ENCODE data around the gene RPH3AL.
"Not testable (repeated sequence)": the region's sequence is repeated elsewhere in the genome, so short reads cannot be mapped to it uniquely, and the experiment has no call there.

RPH3AL gene

GRCh38 chr17:315399-315798 is 37.2 kb downstream of the RPH3AL start:
- DNase-seq = not testable (repeated sequence)

GRCh38 chr17:314614-314944 is 38.0 kb downstream of the RPH3AL start:
- DNase-seq = not testable (repeated sequence)

GRCh38 chr17:313911-314613 is 38.5 kb downstream of the RPH3AL start:
- no peak for DNase-seq

- DNase-seq = no peak
These were observed 39.4 kb downstream of the RPH3AL start for GRCh38 chr17:313231-313630.

GRCh38 chr17:312476-313148 is 40.0 kb downstream of the RPH3AL start:
- DNase-seq = no peak

GRCh38 chr17:311119-311782 is 41.4 kb downstream of the RPH3AL start:
- DNase-seq = no peak

- no peak for DNase-seq
These were observed 42.2 kb downstream of the RPH3AL start for GRCh38 chr17:310111-311010.

- DNase-seq = no peak
These were observed 43.2 kb downstream of the RPH3AL start for GRCh38 chr17:309361-309888.

- no peak for DNase-seq
These were observed 44.7 kb downstream of the RPH3AL start for GRCh38 chr17:307741-308507.

GRCh38 chr17:307295-307691 is 45.3 kb downstream of the RPH3AL start:
- DNase-seq = no peak

GRCh38 chr17:306536-307294 is 45.9 kb downstream of the RPH3AL start:
- no peak for DNase-seq

GRCh38 chr17:306116-306515 is 46.5 kb downstream of the RPH3AL start:
- DNase-seq = no peak

- DNase-seq = no peak
These were observed 47.3 kb downstream of the RPH3AL start for GRCh38 chr17:305090-305976.

- DNase-seq = no peak
These were observed 48.1 kb downstream of the RPH3AL start for GRCh38 chr17:304461-304860.

GRCh38 chr17:303168-303567 is 49.4 kb downstream of the RPH3AL start:
- DNase-seq = no peak

- DNase-seq = no peak
These were observed 50.3 kb downstream of the RPH3AL start for GRCh38 chr17:302300-302698.

- no peak for DNase-seq
These were observed 50.8 kb downstream of the RPH3AL start for GRCh38 chr17:301681-302299.

GRCh38 chr17:300881-301280 is 51.7 kb downstream of the RPH3AL start:
- DNase-seq = no peak

- DNase-seq = no peak
These were observed 53.1 kb downstream of the RPH3AL start for GRCh38 chr17:299546-299945.
